GM19324 (cell line): ENCODE measurements around the gene CDH16.

ENCODE experiments used
- ATAC-seq: cut with Tn5 transposase; IDR thresholded peaks from one replicate; pipeline ENCODE4 v1.9.1; 2021; ENCODE audit warnings: mild to moderate bottlenecking, moderate library complexity; ENCODE audit not compliant: unreplicated experiment, low FRiP score

The CDH16 gene

DNA sequence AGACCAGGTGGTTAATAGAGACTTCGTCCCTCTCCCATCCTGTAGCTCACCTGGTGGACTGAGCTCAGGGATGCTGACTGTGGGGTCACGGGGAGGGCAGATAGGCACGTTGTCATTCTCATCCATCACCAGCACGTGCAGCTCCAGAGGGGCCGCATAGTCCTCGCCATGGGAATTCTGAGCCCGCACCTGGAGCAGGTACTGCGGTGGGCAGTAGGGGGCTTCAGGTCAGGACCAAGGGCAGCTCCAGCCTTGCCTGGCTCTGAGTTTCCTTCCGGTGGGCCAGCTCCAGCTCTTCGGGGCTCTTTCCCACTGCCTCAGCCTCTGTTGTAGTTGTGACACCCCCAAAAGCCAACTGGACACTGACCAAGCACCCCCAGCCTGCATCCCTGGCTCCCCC, 5.6 kb downstream of the CDH16 start:
- ATAC-seq, result no peak

DNA sequence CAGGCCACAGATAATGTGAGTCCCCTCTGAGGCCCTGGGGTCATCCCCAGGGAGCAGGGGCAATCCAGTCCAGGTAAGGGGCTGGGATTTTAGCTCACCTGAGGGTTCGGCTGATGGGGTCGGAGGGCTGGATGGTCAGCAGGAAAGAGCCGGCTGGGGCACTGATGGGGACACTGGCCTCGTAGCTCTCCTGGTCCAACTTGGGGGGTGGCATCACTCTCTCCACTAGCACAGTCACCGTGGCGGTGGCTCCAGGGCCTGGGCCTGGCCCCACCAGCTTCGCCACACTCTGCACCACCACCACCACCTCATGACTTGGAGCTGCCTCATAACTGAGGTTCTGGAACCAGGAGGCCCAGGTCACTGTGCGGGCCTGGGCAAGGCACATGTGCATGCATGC, 6.9 kb downstream of the CDH16 start:
- no peak for ATAC-seq

DNA sequence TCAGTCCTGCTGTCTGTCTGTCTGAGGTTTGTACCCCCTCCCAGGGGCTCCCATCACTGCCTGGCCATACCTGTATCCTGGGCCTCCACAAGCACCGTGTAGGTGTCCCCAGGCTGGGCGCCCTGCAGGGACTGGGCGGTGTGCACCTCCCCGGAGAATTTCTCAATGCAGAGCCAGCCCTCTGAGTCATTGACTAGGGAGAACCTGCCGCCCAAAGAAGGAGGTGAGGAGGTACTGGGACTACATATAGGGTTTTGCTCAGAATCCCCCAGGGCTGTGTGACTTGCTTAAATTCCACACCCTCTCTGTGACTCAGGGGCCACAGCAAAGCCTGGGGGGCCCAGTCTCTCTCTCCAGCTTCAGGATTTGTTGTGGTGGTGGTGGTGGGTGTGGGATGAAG, 7.6 kb downstream of the CDH16 start:
- no peak for ATAC-seq

DNA sequence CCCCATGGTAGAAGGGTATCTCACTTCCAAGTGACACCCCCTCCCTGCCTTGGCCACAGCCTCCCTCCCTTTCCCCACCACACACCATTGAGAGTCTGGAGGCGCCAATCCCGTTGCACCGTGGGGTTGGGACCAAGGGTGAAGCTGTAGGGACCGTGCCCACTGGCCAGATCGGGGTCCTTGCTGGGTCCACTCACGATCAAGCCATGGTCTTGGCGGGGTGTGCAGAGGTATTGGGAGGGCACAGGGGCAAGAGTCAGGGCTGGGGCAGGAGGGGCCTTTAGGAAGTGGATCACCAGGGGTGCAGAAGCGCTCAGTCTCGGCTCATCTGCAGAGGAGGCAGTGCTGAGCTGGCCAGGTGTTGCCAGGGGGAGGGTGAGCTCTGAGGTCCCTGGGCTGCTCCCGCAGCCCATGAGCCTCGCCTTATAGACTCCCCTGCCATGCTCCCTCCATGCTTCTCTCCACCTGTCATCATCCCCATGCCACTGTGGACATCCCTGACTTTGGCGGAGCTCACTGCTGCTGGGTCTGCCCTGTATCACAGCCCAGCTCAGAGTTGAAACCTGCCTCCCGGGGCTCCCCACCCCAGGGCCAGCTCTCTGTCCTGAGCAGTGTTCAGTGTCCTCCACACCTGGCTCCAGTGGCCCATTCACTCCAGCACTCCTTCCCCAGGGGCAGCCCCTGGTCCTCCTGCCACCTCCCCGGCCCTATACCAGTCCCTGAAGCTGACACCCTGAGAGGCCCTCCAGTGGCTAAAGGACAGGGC, 8.3 kb downstream of the CDH16 start:
- ATAC-seq, result no peak

DNA sequence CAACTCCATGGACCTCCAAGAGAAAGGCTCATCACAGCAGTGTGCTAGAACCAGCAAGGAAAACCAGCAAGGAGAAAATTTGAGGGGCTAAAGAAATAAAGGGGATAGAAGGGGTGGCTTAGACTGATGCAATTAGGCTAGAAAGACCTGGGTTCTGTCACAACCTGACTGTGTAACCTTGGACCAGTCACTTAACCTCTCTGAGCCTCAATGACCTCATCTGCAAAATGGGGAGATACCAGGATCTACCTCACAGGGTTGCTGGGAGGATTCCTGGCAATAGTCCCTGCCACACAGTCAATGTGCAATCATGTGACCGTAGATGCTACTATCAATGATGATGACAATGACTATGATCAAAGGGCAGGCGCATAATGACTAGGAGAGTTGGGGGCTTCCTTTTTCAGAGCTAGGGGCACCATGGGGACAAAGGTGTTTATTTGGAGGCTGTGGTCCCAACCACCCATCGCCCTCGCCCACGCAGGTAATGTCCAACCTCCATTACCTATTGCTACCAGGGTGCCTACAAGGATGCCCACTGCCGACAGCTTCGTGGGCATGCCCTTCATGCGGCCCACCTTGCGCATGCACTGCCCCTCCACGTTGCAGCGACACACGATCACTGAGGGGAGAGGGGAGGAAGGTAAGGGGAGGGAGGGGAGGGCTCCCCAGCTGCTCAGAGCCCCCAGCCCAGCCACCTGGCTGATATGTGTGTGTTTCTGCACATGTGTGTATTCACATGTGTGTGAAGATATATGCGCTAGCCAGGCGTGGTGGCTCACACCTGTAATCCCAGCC, 9.7 kb downstream of the CDH16 start:
- ATAC-seq, result no peak

DNA sequence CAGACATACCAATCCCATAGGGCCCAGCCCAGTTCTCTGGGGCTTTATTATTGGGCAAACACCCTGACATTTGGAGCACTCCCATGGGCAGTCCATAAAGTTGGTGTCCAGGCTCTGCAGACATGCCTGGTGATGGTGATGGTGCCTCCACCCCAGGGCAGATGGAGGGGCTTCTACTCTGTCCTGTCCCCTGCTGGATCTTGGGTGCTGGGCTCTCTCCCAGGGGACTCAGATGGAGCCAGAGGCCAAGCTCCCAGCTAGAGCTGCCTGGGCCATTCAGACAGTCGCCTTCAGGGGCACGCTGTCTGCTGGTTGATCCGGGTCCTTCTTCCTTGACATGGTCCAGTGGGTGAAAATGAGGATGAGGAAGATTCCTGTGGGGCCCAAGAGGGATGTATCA, 10.6 kb downstream of the CDH16 start:
- no peak for ATAC-seq

DNA sequence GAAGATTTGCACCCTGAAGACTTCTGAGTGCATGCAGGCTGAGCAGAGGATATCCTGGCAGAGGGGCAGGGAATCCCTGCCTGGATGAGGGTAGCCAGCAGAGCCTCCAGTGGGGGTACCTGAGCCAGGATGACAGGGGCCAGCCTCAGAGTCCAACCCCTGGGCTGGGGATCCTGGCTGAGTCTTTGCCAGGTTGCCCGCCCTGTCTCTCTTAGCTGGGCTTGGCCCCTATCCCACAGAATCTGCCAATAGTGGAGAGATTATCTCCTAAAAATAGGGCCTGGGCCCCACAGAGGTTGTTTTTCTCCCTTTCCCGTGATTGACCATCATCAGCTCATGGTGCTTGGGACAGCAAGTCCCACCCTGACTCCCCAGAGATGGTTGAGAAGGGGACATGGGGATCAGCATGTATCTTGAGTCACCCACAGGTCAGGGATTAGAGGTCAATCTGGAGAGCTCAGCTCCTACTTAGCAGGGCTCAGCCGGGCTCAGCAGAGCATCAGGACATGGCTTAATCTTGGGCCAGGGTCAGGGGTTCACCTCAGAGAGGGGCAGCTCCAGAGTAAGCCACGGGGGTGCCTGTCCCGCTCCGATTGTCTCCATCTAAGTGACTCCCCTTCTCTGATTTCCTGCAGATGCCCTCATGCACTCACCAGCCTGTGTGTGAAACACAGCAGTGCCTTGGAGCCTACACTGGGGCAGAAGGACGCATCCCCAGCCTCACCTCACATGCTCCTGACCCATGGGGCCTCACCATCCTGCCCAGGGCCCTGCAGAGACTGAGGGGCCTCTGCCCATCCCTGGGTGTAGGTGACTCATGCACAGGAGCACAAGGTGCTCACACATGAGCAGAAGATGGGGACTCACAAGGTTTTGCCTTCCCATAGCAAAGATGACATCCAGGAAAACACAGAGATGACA, 11.5 kb downstream of the CDH16 start:
- ATAC-seq, result no peak

DNA sequence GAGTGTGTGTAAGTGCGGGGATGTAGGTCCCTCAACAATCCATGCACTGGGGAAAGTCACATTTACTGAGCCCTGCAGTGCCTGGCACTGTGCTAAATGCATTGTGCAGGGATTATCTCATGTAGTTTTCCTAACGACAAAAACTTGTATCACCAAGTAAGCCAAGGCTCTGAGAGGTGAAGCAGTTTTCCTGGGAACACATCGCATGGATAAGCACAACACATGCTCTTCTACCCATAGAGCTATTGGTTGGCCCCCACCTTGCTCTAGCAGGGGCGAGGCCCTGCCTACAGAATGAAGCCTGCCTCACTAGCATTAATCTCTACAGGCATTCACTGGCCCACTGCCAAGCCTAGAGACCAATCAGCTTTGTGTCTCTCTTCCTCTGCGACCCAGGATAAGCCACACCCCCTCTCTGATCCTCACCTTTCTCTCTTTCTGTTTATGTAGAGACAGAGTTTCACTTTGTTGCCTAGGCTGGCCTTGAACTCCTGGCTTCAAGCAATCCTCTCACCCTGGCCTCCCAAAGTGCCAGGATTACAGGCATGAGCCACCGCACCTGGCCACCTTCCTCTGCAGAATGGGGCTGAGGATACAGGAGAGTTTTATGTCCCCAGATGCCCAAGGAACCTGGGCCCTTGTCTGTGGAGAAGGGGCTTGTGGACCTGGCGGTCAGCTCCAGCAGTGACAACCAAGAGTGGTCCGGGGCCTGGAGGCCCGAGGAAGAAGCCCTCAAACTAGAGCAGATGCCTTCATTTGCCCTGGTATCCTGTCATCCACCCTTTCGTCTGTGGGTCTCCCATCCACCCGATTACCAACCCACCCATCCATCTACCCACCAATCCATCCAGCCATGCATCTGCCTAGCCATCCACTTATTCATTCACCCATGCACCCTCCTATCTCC, 12.8 kb downstream of the CDH16 start:
- no peak for ATAC-seq

DNA sequence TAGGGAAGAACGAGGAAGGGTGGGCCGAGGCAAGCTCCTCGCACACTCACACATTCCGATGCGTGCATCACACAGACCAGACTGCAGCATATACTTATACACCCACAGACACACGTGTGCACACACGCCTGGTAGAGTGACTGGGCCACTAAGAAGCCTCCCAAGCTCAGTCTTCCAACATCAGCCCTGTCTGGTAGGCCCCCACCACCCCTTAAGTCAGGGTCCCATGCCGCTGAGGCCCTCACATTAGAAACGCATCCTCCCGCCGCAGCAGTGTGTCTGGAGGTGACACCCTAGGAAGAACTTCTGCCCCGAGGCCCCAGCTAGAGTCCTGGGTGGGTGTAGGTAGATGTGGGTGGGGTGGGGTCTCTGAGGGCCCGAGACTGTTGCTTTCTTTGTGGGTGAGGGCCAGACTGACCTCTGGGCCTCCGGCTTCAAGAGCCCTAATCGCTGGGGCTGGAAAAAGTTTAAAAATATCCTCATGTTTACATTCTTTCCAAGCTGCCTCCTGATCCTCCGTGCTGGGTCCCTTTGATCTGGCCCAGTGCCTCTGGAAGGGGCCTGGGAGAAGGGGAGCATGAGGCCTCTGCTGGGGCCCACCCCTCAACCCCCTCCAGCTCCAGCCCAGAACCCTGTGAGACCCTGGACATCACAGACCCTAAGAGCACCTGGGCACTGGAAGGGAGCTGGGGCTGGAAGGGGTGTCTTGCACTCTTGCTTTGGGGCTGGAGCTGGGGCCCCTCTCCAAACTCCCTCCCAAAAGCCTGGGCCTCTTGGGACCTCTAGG, 13.6 kb downstream of the CDH16 start:
- ATAC-seq, result no peak

DNA sequence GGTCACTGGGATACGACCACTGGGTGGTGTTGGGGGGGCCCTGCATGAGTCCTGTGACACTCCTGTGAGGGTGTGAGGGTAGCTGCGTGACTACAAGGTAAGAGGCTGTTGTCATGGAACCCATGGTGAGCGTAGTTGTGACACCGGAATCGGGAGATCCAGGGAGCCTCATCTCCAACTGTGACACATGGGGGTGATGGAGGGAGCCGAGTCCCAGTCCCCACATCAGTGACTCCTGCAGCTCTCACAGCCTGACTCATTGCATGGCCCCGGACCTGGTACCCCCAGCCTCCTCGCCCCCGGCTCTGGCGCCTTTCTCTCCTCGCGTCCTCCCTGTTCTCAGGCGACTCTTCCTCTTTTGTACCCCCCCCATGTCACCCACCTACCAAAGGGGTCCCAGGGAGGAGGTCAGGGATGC, 14.2 kb downstream of the CDH16 start:
- no peak for ATAC-seq

DNA sequence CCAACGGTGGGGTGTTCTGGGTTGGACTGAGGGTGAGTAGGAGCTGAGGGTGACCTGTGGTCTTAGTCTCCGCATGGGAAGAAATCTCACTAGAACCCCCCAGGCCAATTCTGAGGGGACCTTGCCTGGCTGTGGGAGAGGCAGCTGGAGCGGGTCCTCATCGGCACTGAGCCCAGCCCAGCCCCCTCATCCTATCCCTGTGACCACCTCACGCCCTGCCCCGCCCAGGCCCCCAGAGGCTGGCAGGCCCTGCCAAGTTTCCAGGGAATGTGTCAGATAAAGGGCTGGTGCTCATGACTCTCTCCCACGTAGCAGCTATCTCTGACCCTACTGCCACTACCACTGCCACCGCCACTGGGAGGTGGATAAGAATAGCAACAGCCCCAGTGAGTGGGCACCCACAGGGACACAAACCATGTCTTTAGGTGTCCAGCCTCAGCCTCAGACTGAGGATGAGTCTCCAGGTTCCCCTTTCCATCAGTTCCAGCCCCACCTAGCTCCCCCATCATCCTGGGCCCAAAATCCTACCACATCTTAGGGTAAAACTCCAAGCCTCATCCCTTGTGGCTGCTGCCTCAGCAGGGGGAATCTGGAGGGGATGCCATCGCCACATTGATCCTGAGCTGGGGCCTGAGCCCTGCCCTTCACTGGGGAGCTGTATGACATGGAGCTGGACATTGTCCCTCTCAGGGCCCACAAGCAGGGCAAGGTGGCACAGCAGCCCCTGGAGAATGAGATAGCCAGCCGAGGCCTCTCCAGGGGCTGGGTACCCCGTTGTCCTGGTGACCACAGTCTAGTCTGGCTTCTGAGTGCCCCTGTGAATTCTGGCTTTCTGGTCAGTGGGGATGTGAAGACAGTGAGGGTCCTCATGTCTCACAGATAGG, 14.9 kb downstream of the CDH16 start:
- no peak for ATAC-seq

DNA sequence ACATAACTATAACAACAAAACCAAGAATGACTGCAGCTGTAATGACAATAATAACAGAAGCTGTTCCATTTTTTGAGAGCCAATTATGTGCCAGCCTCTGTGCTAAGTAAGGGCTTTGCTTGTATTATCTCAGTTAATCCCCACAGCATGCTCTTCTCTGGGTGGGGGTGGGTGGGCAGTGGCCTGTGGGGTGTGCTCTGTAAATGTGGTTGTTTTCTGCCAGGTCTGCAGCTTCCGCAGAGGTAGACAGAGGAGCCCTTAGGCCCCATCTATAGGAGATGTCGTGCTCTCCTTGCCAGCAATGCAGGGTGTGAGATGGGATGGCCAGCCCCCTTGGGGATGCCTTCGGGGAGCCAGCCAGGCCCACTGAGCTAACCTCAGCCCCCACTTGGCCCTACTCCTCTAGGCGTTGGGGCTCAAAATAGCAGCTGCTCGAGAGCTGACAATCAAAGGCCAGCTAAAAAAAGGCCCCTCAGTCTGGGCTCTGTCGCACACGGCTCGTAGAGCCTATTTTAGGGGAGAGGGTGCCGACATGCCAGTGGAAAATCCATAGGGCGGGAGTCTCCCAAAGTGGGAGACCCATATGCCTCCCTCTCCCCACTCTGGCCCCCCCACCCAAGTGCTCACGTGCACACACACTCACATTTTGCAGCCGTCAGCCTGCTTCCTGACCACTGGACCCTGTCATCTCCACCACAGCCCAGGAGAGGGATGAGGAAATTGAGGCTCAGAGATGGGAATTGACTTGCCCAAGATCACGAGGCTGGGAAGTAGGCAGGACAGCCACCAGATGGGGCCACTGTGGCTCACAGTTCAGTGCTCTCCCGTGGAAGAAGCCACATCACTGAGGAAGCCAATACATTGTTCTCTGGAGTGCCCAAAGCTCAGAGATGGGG, 15.8 kb downstream of the CDH16 start:
- no peak for ATAC-seq

DNA sequence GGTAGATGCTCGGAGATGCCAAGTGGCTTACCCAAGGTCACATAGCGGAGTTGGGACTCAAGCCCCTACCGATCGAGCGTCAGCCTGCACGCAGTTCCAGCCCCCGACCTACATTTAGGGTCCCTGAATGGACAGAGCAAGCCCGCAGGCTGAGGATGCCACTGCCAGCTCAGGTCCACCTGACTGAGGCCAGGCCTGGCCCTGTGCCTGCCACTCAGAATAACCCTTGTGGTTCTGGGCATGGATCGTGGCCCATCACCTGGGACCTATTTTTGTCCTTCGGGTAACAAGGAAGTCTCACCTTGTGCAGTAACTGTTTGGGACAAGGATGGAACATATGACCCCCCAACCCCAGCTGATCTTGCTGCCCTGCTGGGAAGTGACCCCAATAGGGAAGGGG, 17.1 kb downstream of the CDH16 start:
- ATAC-seq, result no peak

DNA sequence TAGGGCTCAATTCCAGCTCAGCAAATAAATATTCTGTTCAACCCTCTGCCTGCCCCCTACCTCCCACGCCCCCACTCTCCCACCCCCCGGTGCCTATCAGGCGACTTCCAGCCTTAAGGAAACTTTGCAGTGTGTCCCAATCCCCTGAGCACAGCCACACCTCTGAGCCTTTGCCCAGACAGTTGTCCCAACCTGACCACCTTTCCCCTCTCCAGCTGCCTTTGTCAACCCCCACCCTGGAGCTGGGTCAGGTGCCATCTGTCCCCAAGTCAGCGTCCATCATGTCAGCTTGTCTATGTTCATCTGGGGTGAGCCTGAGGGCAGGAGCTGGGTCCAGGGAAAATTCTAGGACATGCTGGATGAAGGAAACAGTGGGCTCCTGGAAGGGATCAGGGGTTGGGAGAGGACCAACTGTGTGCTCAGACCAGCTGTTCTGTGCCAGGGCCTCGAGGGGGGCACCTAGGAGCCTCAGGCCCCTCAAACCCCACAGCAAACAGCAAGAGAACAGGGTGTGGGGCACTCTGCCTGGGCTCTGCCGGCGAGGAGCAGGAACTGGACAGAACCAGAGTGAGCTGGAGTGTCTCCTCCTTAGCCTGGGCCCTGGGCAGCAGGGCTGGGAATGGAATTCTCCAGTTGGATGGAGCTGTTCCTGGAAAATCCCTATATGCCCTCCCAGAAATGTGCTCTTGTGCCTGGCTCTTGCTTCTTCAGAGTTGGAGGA, 17.8 kb downstream of the CDH16 start:
- ATAC-seq, result no peak

DNA sequence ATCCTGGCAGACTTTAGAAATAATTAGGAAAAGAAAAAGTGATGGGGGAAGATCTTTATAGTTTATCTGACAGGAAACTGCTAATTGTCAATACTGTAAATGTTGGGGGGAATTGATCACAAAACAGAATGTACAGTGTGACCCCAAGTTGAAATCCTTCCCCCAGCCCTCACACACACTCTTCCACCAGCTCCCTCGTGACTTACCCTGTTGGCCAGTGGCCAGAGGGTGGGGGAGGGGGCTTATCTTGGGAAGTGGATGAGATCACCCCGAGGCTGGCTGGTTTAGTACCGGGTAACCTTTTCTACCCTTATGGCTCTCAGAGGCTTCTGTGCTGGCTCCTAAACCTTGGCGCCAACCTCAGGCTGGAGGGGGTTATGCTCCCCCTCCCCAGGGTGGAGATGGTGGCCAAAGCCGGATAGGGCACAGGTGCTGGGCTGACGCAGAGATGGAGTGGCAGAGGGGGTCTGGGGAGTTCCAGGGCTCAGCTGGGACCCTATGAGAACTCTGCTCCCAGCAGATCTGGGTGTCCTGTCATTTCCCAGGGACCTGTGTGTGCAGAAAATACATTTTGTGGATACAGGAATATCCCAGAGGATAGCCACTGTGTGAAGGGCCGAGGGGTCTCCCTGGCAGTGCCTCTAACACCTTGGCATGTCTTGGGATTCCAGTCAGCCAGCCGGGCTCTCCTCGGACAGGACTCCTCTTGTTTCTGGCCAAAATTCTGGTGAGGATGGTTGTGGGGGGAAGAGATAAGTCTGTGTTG, 18.6 kb downstream of the CDH16 start:
- no peak for ATAC-seq
